ENCODE measurements around the gene ESYT2. TPM values are rescaled to one million over a fixed set of nuclear protein-coding genes. Genes with fewer than 3 reads are reported as not detected.
"Not testable (repeated sequence)": the region's sequence is repeated elsewhere in the genome, so short reads cannot be mapped to it uniquely, and the experiment has no call there.

Gene ESYT2
- total RNA-seq, 4 donors from 2014 or later: 209 to 286 (median 230) TPM

GRCh38 chr7:158846304-158846703 lies 17.0 kb upstream of the ESYT2 start:
- Histone ChIP-seq H3K27ac (no peak overlapping the region), H3K4me1 (no peaks in the 10 kb centered on the region), H3K27me3 (no peaks in the 10 kb centered on the region), H3K4me3 (no peak overlapping the region), H3K36me3 (no peaks in the 10 kb centered on the region), H3K9me3 (no peaks in the 10 kb centered on the region)
- TF ChIP-seq POLR2A (IDR thresholded peaks at IDR 0.05) (no peak), CTCF (IDR thresholded peaks at IDR 0.05) (no peak), POLR2AphosphoS5 (IDR thresholded peaks at IDR 0.05) (no peak), EP300 (IDR thresholded peaks at IDR 0.05) (no peak)
- no peak for ATAC-seq

- H3K4me3 ChIP-seq: no peak overlapping the region
- no peak overlapping the region for H3K27ac ChIP-seq
- H3K9me3 ChIP-seq: no peaks in the 10 kb centered on the region
- H3K27me3 ChIP-seq: no peaks in the 10 kb centered on the region
- WGBS, 2 donors (ENCODE audit: low coverage in 1 of 2): 51 to 58% methylated on average over 4 of the region's 4 CpGs
- H3K36me3 ChIP-seq: no peaks in the 10 kb centered on the region
- no peaks in the 10 kb centered on the region for H3K4me1 ChIP-seq
- no peak for TF ChIP-seq POLR2AphosphoS5 (IDR thresholded peaks at IDR 0.05)
- TF ChIP-seq CTCF (IDR thresholded peaks at IDR 0.05): no peak
- no peak for TF ChIP-seq POLR2A (IDR thresholded peaks at IDR 0.05)
- no peak for TF ChIP-seq EP300 (IDR thresholded peaks at IDR 0.05)
- no peak for ATAC-seq
Measured at GRCh38 chr7:158843771-158844170, 14.5 kb upstream of the ESYT2 start.

- no peak for ATAC-seq
- WGBS, 2 donors (ENCODE audit: low coverage in 1 of 2): 70 to 78% methylated on average over 2 to 3 of the region's 4 CpGs
- Histone ChIP-seq H3K36me3 (no peaks in the 10 kb centered on the region), H3K27ac (no peak overlapping the region), H3K4me1 (no peaks in the 10 kb centered on the region), H3K4me3 (no peak overlapping the region), H3K27me3 (no peaks in the 10 kb centered on the region), H3K9me3 (no peaks in the 10 kb centered on the region)
- TF ChIP-seq EP300 (IDR thresholded peaks at IDR 0.05) (no peak), CTCF (IDR thresholded peaks at IDR 0.05) (no peak), POLR2A (IDR thresholded peaks at IDR 0.05) (no peak), POLR2AphosphoS5 (IDR thresholded peaks at IDR 0.05) (no peak)
Measured at GRCh38 chr7:158842486-158842885, 13.2 kb upstream of the ESYT2 start.

GRCh38 chr7:158840604-158841003 lies 11.3 kb upstream of the ESYT2 start:
- no peaks in the 10 kb centered on the region for H3K9me3 ChIP-seq
- TF ChIP-seq POLR2A (IDR thresholded peaks at IDR 0.05) (no peak), CTCF (IDR thresholded peaks at IDR 0.05) (no peak), POLR2AphosphoS5 (IDR thresholded peaks at IDR 0.05) (no peak)

GRCh38 chr7:158839177-158839576 lies 9.9 kb upstream of the ESYT2 start:
- 76 to 78% methylated on average over 5 to 6 of the region's 8 CpGs for WGBS, 2 donors (ENCODE audit: low coverage in 1 of 2)
- not testable (repeated sequence) for H3K4me3 ChIP-seq, ATAC-seq, H3K36me3 ChIP-seq, H3K27me3 ChIP-seq, H3K4me1 ChIP-seq, H3K9me3 ChIP-seq, H3K27ac ChIP-seq

More at GRCh38 chr7:158840604-158841003, 11.3 kb upstream of the ESYT2 start:
- no peaks in the 10 kb centered on the region for H3K36me3 ChIP-seq
- no peak overlapping the region for H3K27ac ChIP-seq
- H3K27me3 ChIP-seq: no peaks in the 10 kb centered on the region
- WGBS, 2 donors (ENCODE audit: low coverage in 1 of 2): 52 to 74% methylated on average over 7 to 8 of the region's 8 CpGs
- H3K4me3 ChIP-seq: no peak overlapping the region
- ATAC-seq: no peak
- no peaks in the 10 kb centered on the region for H3K4me1 ChIP-seq
